Peyer's patch (tissue), 4 donors: ENCODE measurements around the gene GOLGA8B. TPM values are rescaled to one million over a fixed set of nuclear protein-coding genes. Genes with fewer than 3 reads are reported as not detected.
A peak's percentile ranks its signal among the peaks of the same experiment; 100 is the strongest.
"Not testable (repeated sequence)": the region's sequence is repeated elsewhere in the genome, so short reads cannot be mapped to it uniquely, and the experiment has no call there.

Experiments
- DNase-seq, 3 donors: peaks; one replicate each; pipeline ENCODE4 v3.0.0-alpha.2; 2017 to 2019
- H3K27ac ChIP-seq, 4 donors: fragments of 200-600 bp; sonication (generic); one replicate each; pipeline ENCODE4 v1.5.1; 2016 to 2019
- H3K27me3 ChIP-seq, 2 donors: fragments of 200-600 bp; sonication (generic); one replicate each; pipeline ENCODE4 v1.5.1; 2019
- H3K36me3 ChIP-seq, 3 donors: fragments of 200-600 bp; sonication (generic); one replicate each; pipeline ENCODE4 v1.5.1; 2016 to 2019
- H3K4me1 ChIP-seq, 4 donors: fragments of 200-600 bp; sonication (generic); one replicate each; pipeline ENCODE4 v1.5.1; 2016 to 2019
- H3K4me3 ChIP-seq, 4 donors: fragments of 200-600 bp; sonication (generic); 1 replicate in 3 of 4; 2 replicates in 1 of 4; pipeline ENCODE4 v1.5.1; 2016 to 2019; ENCODE audit warnings: mild to moderate bottlenecking in 1 of 4
- H3K9me3 ChIP-seq, 4 donors: fragments of 200-600 bp; sonication (generic); one replicate each; pipeline ENCODE4 v1.5.1; 2016 to 2019; ENCODE audit warnings: mild to moderate bottlenecking in 1 of 4
- CTCF ChIP-seq, 6 experiments: fragments of 450-650 bp in 4 of 6; fragments of 200-600 bp in 2 of 6; sonication (generic) in 1 of 6; IDR thresholded peaks; one replicate each; pipeline ENCODE4 v1.5.1; 2017 to 2019; ENCODE audit warnings: antibody characterized with exemption in 6 of 6, mild to moderate bottlenecking in 3 of 6, moderate library complexity in 1 of 6
- POLR2A ChIP-seq, 2 donors: fragments of 450-650 bp; IDR thresholded peaks; one replicate each; pipeline ENCODE4 v1.5.1; 2017; ENCODE audit warnings: antibody characterized with exemption in 2 of 2, mild to moderate bottlenecking in 2 of 2, moderate library complexity in 2 of 2
- total RNA-seq, 4 donors: library from RNA; depleted of rRNA; stranded (reverse); fragments of >200 nt; gene quantifications; one replicate each; pipeline ENCODE4 v1.1.0, GENCODE V29; 2016

Gene GOLGA8B
- total RNA-seq, 4 donors from 2014 or later, result 152 to 781 (median 264) TPM

- peaks cover 0 to 17% (median 8%) of the 10 kb centered on the region in 4 donors for H3K4me1 ChIP-seq
- no peaks in the 10 kb centered on the region for H3K36me3 ChIP-seq
- DNase-seq, result no peak
- peak overlapping the region in 1 of 4 donors; percentile 78 for H3K27ac ChIP-seq
- TF ChIP-seq CTCF (IDR thresholded peaks at IDR 0.05) (no peak), POLR2A (IDR thresholded peaks at IDR 0.05) (no peak)
- H3K4me3 ChIP-seq, result peak overlapping the region; percentile 57 to 94 (median 84)
- no peaks in the 10 kb centered on the region for H3K27me3 ChIP-seq
- no peaks in the 10 kb centered on the region for H3K9me3 ChIP-seq
These were observed 848 bp upstream of the GOLGA8B start for GRCh38 chr15:34584330-34584668.

DNA sequence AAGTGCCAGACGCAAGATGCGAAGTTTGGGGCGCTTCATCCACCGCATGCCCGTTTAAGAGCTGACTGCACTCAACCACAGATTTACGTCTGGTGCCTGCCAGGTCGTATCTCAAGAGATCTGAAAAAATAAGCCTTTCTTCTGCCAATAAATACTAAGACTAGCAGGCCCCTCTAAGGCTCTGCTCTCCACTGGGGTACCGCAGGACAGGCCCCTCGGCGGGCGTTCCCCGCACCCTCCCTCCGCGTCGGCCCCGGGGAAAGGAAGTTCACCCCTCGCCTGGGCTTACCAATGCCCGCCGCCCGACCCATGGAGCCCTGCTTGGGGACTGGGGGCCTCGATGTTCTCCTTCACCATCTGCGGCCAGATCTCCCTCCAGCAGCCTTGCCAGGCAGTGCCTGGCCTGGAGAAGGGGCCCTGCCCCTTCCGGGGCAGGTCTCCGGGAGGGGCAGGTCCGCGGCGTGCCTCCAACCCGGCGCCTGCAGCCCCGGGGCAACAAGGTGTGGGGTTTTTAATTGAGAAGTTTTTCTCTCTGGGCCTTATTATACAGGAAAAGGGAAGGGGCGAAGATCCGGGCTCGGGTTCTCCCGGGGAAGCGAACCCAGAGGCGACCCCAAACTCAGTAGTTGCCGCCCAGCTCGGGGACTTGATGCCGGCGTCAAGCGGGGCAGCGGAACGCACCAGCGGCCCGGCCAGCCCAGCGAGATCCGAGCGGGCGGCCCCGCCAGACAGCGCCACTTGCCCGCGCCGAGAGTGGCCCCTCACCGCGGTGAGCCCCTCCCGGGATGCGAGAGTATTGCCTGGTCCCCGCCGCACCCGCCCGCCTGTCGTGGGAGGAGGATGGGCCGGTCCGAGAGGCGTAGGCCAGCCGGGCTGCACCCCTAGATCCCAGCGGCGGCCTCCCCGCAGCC lies 735 bp downstream of the GOLGA8B start:
- peak; percentile 32 to 61 (median 60) for DNase-seq
- H3K27me3 ChIP-seq, result no peaks in the 10 kb centered on the region
- H3K4me3 ChIP-seq, result peak overlapping the region; percentile 57 to 94 (median 84)
- TF ChIP-seq POLR2A (IDR thresholded peaks at IDR 0.05) (peak in 1 of 2 donors; percentile 19), CTCF (IDR thresholded peaks at IDR 0.05) (no peak)
- H3K36me3 ChIP-seq, result no peaks in the 10 kb centered on the region
- H3K27ac ChIP-seq, result peak overlapping the region in 3 of 4 donors; percentile 48 to 78 (median 52)
- H3K9me3 ChIP-seq, result no peaks in the 10 kb centered on the region
- peaks cover 0 to 17% (median 8%) of the 10 kb centered on the region in 4 donors for H3K4me1 ChIP-seq

DNA sequence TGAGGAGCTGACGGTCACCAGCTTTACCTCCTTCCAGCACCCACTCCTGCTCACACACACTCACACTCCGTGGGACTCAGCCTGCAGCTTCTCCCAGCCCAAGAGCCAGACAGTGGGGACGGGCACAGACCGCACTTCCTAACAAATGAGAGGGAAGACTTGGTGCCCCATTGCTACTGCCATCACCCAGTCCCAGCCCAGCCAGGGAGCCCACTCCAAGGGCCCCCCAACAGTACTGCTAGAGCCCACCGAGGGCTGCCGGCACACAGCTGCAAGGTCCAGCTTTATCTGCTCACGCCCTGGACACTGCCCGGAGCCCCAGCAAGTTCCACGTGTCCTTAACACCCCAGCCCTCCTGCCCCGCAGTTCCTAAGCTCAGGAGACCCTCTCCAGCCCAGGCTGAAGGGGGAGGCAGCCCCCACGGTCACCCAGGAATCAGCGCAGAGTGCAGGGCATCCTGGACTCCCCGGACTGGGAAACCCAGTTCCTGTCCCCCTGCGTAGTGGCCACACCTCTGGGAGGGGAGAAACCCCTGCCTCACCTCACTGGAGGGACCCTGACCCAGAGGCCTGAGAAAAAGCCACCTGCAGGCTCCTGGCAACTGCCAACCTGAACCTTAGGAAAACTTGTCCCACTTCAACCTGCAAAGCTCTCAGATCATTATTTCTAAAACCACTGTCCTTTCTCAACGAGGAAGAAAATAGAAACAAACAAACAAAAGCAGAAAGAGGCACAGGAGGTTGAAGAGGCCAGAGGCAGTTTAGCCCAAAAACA lies 1.6 kb downstream of the GOLGA8B start:
- Histone ChIP-seq H3K4me1 (peaks cover 0 to 17% (median 8%) of the 10 kb centered on the region in 4 donors), H3K4me3 (peak overlapping the region; percentile 57 to 94 (median 84))
- not testable (repeated sequence) for H3K36me3 ChIP-seq, DNase-seq, H3K27ac ChIP-seq, H3K9me3 ChIP-seq, H3K27me3 ChIP-seq

GRCh38 chr15:34581043-34581365 lies 2.4 kb downstream of the GOLGA8B start:
- Histone ChIP-seq H3K27ac (no peak overlapping the region), H3K27me3 (no peaks in the 10 kb centered on the region), H3K9me3 (no peaks in the 10 kb centered on the region), H3K36me3 (no peaks in the 10 kb centered on the region), H3K4me3 (no peak overlapping the region), H3K4me1 (peaks cover 0 to 17% (median 8%) of the 10 kb centered on the region in 4 donors)
- no peak for DNase-seq
- TF ChIP-seq POLR2A (IDR thresholded peaks at IDR 0.05), result no peak
- TF ChIP-seq CTCF (IDR thresholded peaks at IDR 0.05), result no peak

GRCh38 chr15:34580251-34581042 lies 3.0 kb downstream of the GOLGA8B start:
- not testable (repeated sequence) for H3K9me3 ChIP-seq, H3K4me3 ChIP-seq, DNase-seq, H3K27ac ChIP-seq, H3K27me3 ChIP-seq, H3K36me3 ChIP-seq
- H3K4me1 ChIP-seq, result peaks cover 0 to 17% (median 8%) of the 10 kb centered on the region in 4 donors

DNA sequence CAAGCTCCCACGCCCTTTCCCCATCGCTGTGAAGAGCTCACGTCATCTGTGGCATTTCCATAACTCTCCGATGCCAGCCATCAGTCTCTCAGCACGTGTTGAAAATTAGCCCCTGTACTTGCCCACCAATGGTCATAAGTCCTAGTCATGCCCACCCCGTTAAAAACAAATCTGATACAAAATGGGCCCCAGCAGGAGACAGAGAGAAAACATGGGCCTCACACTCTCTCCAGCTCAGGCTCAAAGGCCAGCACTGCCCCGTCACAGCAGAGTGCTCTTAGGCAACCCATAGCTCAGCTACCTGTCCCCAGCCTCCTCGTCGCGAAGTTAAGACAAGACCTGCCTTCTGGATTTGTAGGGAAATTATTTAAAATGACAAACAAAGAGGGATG lies 5.2 kb downstream of the GOLGA8B start:
- peaks cover 0 to 11% (median 2%) of the 10 kb centered on the region in 4 donors for H3K4me1 ChIP-seq
- H3K4me3 ChIP-seq, result no peak overlapping the region
- no peak for DNase-seq
- no peaks in the 10 kb centered on the region for H3K27me3 ChIP-seq
- no peak overlapping the region for H3K27ac ChIP-seq
- TF ChIP-seq CTCF (IDR thresholded peaks at IDR 0.05) (no peak), POLR2A (IDR thresholded peaks at IDR 0.05) (no peak)
- H3K36me3 ChIP-seq, result no peaks in the 10 kb centered on the region
- H3K9me3 ChIP-seq, result no peaks in the 10 kb centered on the region

GRCh38 chr15:34577658-34578282 lies 5.7 kb downstream of the GOLGA8B start:
- not testable (repeated sequence) for H3K36me3 ChIP-seq, DNase-seq, H3K27ac ChIP-seq, H3K27me3 ChIP-seq, H3K9me3 ChIP-seq, H3K4me3 ChIP-seq
- peaks cover 0 to 11% (median 2%) of the 10 kb centered on the region in 4 donors for H3K4me1 ChIP-seq

GRCh38 chr15:34575035-34575434 lies 8.4 kb downstream of the GOLGA8B start:
- not testable (repeated sequence) for H3K27me3 ChIP-seq, DNase-seq, H3K36me3 ChIP-seq, H3K9me3 ChIP-seq, H3K4me1 ChIP-seq, H3K27ac ChIP-seq, H3K4me3 ChIP-seq

DNA sequence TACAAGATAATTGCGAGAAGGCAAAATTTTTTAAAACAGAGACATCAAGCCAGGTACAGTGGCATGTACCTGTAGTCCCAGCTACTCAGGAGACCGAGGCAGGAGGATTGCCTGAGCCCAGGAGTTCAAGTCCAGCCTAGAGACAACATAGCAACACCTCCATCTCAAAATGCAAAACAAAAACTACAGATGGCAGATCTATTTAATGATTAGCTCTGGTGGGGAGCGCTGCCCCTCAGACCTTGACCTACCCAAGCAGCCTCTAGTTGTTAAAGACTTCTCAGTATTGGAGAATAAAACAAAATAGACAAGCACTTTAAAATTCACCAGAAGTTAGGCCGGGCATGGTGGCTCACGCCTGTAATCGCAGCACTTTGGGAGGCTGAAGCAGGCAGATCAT lies 10.5 kb downstream of the GOLGA8B start:
- DNase-seq, H3K27ac ChIP-seq, H3K4me3 ChIP-seq, H3K4me1 ChIP-seq, H3K36me3 ChIP-seq, H3K27me3 ChIP-seq, H3K9me3 ChIP-seq: not testable (repeated sequence)
